Nephron progenitor cell (in vitro differentiated cells): ENCODE measurements around the gene LARP4.

Experiments used
- DNase-seq: peaks from one replicate; pipeline ENCODE4 v3.0.0; 2021
- H3K27ac Mint-ChIP-seq: 2 replicates; pipeline ENCODE4 v1.8.0; 2021; ENCODE audit warnings: mild to moderate bottlenecking, moderate library complexity, mixed read lengths
- H3K27me3 Mint-ChIP-seq: 2 replicates; pipeline ENCODE4 v1.8.0; 2021; ENCODE audit warnings: mild to moderate bottlenecking, low read depth, mixed read lengths; ENCODE audit not compliant: poor library complexity
- H3K36me3 Mint-ChIP-seq: 2 replicates; pipeline ENCODE4 v1.8.0; 2021; ENCODE audit warnings: low read depth, mixed read lengths
- H3K4me1 Mint-ChIP-seq: 2 replicates; pipeline ENCODE4 v1.8.0; 2021; ENCODE audit warnings: mixed read lengths
- H3K4me3 Mint-ChIP-seq: 2 replicates; pipeline ENCODE4 v1.8.0; 2021; ENCODE audit warnings: mild to moderate bottlenecking, moderate library complexity, mixed read lengths
- H3K9me3 Mint-ChIP-seq: 2 replicates; pipeline ENCODE4 v1.8.0; 2021; ENCODE audit warnings: mild to moderate bottlenecking, moderate library complexity, mixed read lengths
- CTCF ChIP-seq: fragments of 200-600 bp; sonication (generic); IDR thresholded peaks from 2 replicates; pipeline ENCODE4 v1.5.0; 2021; ENCODE audit warnings: antibody characterized with exemption

The LARP4 gene

GRCh38 chr12:50397117-50397650, 3.5 kb upstream of the LARP4 start:
- DNase-seq: no peak
- no peak for TF ChIP-seq CTCF
- Mint-ChIP-seq H3K27me3 (peaks cover 31% of the 10 kb centered on the region), H3K9me3 (peaks cover 13% of the 10 kb centered on the region), H3K27ac (no peak overlapping the region), H3K36me3 (peaks cover 6% of the 10 kb centered on the region), H3K4me1 (peaks cover 10% of the 10 kb centered on the region), H3K4me3 (no peak overlapping the region)

DNA sequence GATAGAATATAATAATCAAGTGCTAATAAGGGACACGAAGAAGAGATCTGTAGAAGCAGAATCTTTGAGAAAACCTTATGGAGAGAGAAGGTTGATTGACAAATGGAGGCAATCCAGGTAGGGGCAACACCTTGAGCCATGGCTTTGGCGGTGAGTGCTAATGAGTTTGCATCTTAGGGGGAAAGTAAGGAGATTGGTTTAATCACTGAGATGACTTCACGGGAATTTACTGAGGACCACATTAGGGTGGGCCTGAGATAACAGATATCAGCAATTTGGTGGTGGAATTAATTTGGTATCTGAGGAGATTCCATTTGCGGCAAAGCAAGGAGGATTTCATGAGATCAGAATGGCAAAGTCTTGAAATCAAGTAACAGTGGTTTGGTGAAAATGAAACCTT, 1.8 kb upstream of the LARP4 start:
- H3K4me3 Mint-ChIP-seq: peak overlapping the region; percentile 55
- peaks cover 6% of the 10 kb centered on the region for H3K36me3 Mint-ChIP-seq
- H3K27me3 Mint-ChIP-seq: peaks cover 31% of the 10 kb centered on the region
- no peak overlapping the region for H3K27ac Mint-ChIP-seq
- no peak for TF ChIP-seq CTCF
- peaks cover 25% of the 10 kb centered on the region for H3K4me1 Mint-ChIP-seq
- H3K9me3 Mint-ChIP-seq: peaks cover 13% of the 10 kb centered on the region
- DNase-seq: no peak

- TF ChIP-seq CTCF: no peak
- Mint-ChIP-seq H3K9me3 (peaks cover 13% of the 10 kb centered on the region), H3K36me3 (peaks cover 6% of the 10 kb centered on the region), H3K27me3 (peaks cover 31% of the 10 kb centered on the region), H3K27ac (peak overlapping the region; percentile 99), H3K4me1 (peaks cover 25% of the 10 kb centered on the region), H3K4me3 (peak overlapping the region; percentile 98)
- DNase-seq: no peak
Measured at GRCh38 chr12:50400104-50400637, 514 bp upstream of the LARP4 start.

DNA sequence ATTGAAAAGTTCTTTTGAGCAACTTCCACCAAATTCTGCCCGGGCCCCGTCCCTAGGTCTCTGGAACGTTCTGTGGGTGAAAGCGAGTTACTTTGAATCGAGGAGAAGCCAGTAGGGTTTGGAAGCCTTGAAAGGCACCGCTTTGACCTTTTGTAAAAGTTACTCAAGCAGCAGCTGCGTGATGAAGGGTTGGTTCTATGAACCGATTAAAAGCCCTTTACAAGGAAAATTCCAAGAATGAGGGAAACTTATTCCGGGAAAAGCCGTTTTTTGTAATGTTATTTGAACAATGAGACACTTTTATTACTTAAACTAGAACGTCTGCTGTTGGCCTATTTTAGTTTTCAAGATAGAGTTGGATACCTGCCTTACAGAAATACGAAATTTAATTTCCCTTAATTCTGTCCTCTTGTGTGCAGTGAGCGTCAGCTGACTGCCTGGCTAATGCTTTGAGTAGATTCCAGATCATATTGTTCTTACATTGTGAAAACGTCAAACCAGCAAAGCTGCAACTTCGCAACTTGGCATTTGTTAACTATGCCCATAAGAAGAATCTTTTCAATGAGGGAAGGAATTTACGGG, 906 bp downstream of the LARP4 start:
- Mint-ChIP-seq H3K4me1 (peaks cover 25% of the 10 kb centered on the region), H3K27me3 (peaks cover 28% of the 10 kb centered on the region), H3K9me3 (peaks cover 13% of the 10 kb centered on the region), H3K4me3 (peak overlapping the region; percentile 98), H3K27ac (peak overlapping the region; percentile 99), H3K36me3 (peaks cover 6% of the 10 kb centered on the region)
- no peak for DNase-seq
- TF ChIP-seq CTCF: no peak

- H3K4me1 Mint-ChIP-seq: peaks cover 25% of the 10 kb centered on the region
- H3K9me3 Mint-ChIP-seq: peaks cover 13% of the 10 kb centered on the region
- H3K27ac Mint-ChIP-seq: peak overlapping the region; percentile 99
- H3K36me3 Mint-ChIP-seq: peaks cover 6% of the 10 kb centered on the region
- no peak for TF ChIP-seq CTCF
- DNase-seq: no peak
- peaks cover 20% of the 10 kb centered on the region for H3K27me3 Mint-ChIP-seq
- peak overlapping the region; percentile 98 for H3K4me3 Mint-ChIP-seq
Measured at GRCh38 chr12:50402264-50403000, 1.7 kb downstream of the LARP4 start.
